HFFc6 (cell line): ENCODE results near the gene ANKRD18A. TPM values are rescaled to one million over a fixed set of nuclear protein-coding genes. Genes with fewer than 3 reads are reported as not detected.

Source experiments
- DNase-seq: peaks from one replicate; pipeline ENCODE4 v3.0.0-alpha.2; 2018
- H3K27ac Mint-ChIP-seq: 2 replicates; pipeline ENCODE4 v1.8.0; 2020; ENCODE audit warnings: mild to moderate bottlenecking, mixed read lengths
- H3K27me3 Mint-ChIP-seq: 2 replicates; pipeline ENCODE4 v1.8.0; 2021; ENCODE audit warnings: mild to moderate bottlenecking, moderate library complexity, mixed read lengths; ENCODE audit not compliant: insufficient read depth
- H3K36me3 Mint-ChIP-seq: 2 replicates; pipeline ENCODE4 v1.8.0; 2021; ENCODE audit warnings: low read depth, mixed read lengths
- H3K4me1 Mint-ChIP-seq: 2 replicates; pipeline ENCODE4 v1.8.0; 2020; ENCODE audit warnings: low read depth, mixed read lengths
- H3K4me3 Mint-ChIP-seq: 2 replicates; pipeline ENCODE4 v1.8.0; 2020; ENCODE audit warnings: mild to moderate bottlenecking, moderate library complexity, mixed read lengths
- H3K9me3 Mint-ChIP-seq: 2 replicates; pipeline ENCODE4 v1.8.0; 2020; ENCODE audit warnings: mild to moderate bottlenecking, mixed read lengths
- CTCF ChIP-seq: fragments of 200-600 bp; sonication (generic); IDR thresholded peaks from 2 replicates; pipeline ENCODE4 v1.5.0; 2021; ENCODE audit warnings: antibody characterized with exemption, mild to moderate bottlenecking
- total RNA-seq, 6 experiments: library from RNA; stranded (reverse); fragmentation: NEBNext Ultra II Directional; extraction: Animal tissue kit (Norgen Biotek cat#: 25700); gene quantifications; 2 replicates in 1 of 6; 3 replicates in 5 of 6; pipeline ENCODE4 v1.2.3, GENCODE V29; 2021

ANKRD18A gene
- total RNA-seq, 6 experiments from 2014 or later = 1.7 to 2.9 TPM; not detected in 4

DNA sequence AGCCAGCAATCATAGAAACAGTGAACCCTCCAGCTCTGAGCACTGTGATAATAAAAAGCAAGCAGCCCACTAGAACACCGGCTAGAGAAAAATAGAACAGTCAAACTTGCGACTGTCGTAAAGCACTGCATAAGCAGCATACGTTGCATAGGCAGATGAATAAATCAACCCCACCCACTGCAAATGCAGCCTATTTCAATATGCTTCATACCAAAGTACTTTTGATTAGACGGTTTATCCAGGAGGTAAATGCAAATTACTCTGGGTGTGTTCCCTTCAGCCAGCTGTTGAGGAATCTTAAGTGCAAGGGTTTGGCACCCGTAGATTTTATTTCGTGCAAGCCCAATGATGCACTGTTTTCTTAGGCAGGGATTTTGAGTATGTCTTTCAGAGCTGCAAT, 32.1 kb upstream of the ANKRD18A start:
- Mint-ChIP-seq H3K27me3 (peaks cover 6% of the 10 kb centered on the region), H3K4me3 (no peak overlapping the region), H3K4me1 (no peaks in the 10 kb centered on the region), H3K27ac (no peak overlapping the region), H3K9me3 (no peaks in the 10 kb centered on the region; the same call in 1 of the 2 replicates), H3K36me3 (no peaks in the 10 kb centered on the region)
- TF ChIP-seq CTCF = no peak
- no peak for DNase-seq

GRCh38 chr9:38652044-38652443, 31.6 kb upstream of the ANKRD18A start:
- H3K27me3 Mint-ChIP-seq = peaks cover 4% of the 10 kb centered on the region; the same call in 1 of the 2 replicates
- TF ChIP-seq CTCF = no peak
- no peak for DNase-seq
- H3K27ac Mint-ChIP-seq = no peak overlapping the region
- H3K36me3 Mint-ChIP-seq = no peaks in the 10 kb centered on the region
- no peaks in the 10 kb centered on the region; the same call in 1 of the 2 replicates for H3K9me3 Mint-ChIP-seq
- no peak overlapping the region for H3K4me3 Mint-ChIP-seq
- no peaks in the 10 kb centered on the region for H3K4me1 Mint-ChIP-seq

DNA sequence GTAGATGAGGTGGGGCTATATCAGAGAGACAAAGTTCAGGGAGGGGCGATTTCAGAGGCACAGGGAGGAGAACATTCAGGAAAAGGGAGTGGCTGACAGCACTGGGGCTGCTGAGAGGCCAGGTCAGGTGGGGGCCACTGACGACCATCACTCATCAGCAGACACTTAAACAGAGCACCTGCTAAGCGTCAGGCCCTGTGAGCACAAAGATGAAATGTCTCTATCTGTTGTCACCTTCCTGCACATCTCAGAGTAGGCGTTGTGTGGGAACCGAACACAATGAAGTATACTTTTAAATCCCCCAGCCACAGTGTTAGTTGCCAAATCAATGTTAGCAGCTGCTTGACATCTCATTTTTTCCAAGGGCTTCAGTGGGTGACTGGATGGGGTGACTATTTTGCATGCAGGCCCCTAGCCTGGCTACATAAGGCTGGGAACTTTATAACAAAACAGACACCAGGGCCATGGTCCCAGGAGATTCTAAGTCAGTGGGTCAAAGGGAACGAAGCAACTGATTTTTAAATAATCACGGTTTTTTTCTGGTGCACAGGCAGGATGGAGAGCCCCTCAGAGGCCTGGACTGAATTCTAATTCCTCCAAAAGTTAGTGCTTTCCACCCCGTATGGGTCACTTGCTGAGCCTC, 31.1 kb upstream of the ANKRD18A start:
- no peaks in the 10 kb centered on the region for H3K36me3 Mint-ChIP-seq
- no peak for DNase-seq
- TF ChIP-seq CTCF = no peak
- no peak overlapping the region for H3K27ac Mint-ChIP-seq
- H3K27me3 Mint-ChIP-seq = peaks cover 4% of the 10 kb centered on the region; the same call in 1 of the 2 replicates
- H3K4me3 Mint-ChIP-seq = no peak overlapping the region
- no peaks in the 10 kb centered on the region for H3K4me1 Mint-ChIP-seq
- H3K9me3 Mint-ChIP-seq = no peaks in the 10 kb centered on the region; the same call in 1 of the 2 replicates

DNA sequence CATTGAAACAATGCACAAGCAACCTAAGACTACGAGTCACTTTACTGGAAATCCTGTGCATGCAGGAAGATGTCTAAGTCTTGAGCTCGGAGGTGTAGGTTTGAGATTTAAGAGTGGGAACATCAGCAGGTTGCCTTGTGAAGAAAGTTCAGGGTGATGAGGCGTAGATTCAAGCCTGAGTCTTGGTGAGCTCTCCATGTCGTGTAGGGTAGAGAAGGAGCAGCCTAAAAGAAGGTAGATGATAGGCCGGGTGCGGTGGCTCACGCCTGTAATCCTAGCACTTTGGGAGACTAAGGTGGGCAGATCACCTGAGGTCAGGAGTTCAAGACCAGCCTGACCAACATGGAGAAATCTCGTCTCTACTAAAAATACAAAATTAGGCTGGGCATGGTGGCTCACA, 30.2 kb upstream of the ANKRD18A start:
- no peak overlapping the region for H3K4me3 Mint-ChIP-seq
- no peak overlapping the region for H3K27ac Mint-ChIP-seq
- TF ChIP-seq CTCF = no peak
- no peaks in the 10 kb centered on the region for H3K4me1 Mint-ChIP-seq
- DNase-seq = no peak
- H3K36me3 Mint-ChIP-seq = no peaks in the 10 kb centered on the region
- peaks cover 4% of the 10 kb centered on the region; the same call in 1 of the 2 replicates for H3K27me3 Mint-ChIP-seq
- H3K9me3 Mint-ChIP-seq = no peaks in the 10 kb centered on the region; the same call in 1 of the 2 replicates

GRCh38 chr9:38649731-38650363, 29.5 kb upstream of the ANKRD18A start:
- DNase-seq = no peak
- Mint-ChIP-seq H3K27ac (no peak overlapping the region), H3K27me3 (peaks cover 4% of the 10 kb centered on the region; the same call in 1 of the 2 replicates), H3K36me3 (no peaks in the 10 kb centered on the region), H3K4me3 (no peak overlapping the region), H3K4me1 (no peaks in the 10 kb centered on the region), H3K9me3 (no peaks in the 10 kb centered on the region; the same call in 1 of the 2 replicates)
- no peak for TF ChIP-seq CTCF
